ENCODE data around the gene GIGYF2.

DNA sequence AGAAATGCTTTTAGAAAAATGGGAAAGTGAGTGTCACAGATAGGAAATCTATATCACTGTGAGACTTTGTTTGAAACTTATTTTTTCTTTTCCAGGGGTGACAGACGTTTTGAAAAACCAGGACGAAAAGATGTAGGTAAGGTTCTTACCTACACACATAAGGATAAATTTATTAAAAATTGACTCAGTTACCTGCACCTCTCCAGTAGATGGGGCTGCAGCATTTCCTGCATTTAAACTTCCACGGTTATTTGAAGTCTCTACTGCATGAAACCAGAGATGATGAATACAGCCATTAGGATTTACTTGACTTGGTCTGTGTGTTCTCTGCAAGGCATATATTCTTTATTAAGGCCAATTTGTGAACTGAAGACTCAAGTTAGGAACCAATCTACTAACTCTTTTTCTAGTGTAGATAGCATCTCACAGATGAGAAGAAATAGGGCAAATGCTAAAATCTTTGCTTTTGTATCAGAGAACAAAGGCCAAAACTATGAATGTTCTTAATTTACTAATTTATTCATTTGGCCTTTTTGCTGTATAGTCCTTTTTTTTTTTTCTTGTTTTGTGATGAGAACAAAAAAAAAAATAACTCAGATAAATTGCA is 64.3 kb downstream of the GIGYF2 start:
- TF ChIP-seq, protein P1, sequence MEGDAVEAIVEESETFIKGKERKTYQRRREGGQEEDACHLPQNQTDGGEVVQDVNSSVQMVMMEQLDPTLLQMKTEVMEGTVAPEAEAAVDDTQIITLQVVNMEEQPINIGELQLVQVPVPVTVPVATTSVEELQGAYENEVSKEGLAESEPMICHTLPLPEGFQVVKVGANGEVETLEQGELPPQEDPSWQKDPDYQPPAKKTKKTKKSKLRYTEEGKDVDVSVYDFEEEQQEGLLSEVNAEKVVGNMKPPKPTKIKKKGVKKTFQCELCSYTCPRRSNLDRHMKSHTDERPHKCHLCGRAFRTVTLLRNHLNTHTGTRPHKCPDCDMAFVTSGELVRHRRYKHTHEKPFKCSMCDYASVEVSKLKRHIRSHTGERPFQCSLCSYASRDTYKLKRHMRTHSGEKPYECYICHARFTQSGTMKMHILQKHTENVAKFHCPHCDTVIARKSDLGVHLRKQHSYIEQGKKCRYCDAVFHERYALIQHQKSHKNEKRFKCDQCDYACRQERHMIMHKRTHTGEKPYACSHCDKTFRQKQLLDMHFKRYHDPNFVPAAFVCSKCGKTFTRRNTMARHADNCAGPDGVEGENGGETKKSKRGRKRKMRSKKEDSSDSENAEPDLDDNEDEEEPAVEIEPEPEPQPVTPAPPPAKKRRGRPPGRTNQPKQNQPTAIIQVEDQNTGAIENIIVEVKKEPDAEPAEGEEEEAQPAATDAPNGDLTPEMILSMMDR (IDR thresholded peaks at IDR 0.05): peak in 2 of 3 experiments; percentile 6 to 37
- TF ChIP-seq POLR2A (IDR thresholded peaks at IDR 0.05; ENCODE audit: low read depth): no peak

Data from esophagus muscularis mucosa (tissue), 3 donors.